Vagina (tissue), 2 donors: ENCODE data around the gene COL18A1. TPM values are rescaled to one million over a fixed set of nuclear protein-coding genes. Genes with fewer than 3 reads are reported as not detected.

Experiments
- DNase-seq, 2 donors: peaks; one replicate each; pipeline ENCODE4 v3.0.0-alpha.2; 2017; ENCODE audit errors: extremely low spot score in 2 of 2
- H3K27ac ChIP-seq: fragments of 200-600 bp; sonication (generic); one replicate; pipeline ENCODE4 v1.5.1; 2019
- H3K27me3 ChIP-seq: fragments of 200-600 bp; sonication (generic); one replicate; pipeline ENCODE4 v1.5.1; 2019
- H3K36me3 ChIP-seq, 2 donors: fragments of 200-600 bp; sonication (generic); one replicate each; pipeline ENCODE4 v1.5.1; 2017 to 2019
- H3K4me1 ChIP-seq: fragments of 200-600 bp; sonication (generic); one replicate; pipeline ENCODE4 v1.5.1; 2019
- H3K4me3 ChIP-seq, 2 donors: fragments of 200-600 bp; sonication (generic); 1 replicate in 1 of 2; 2 replicates in 1 of 2; pipeline ENCODE4 v1.5.1; 2016 to 2019
- H3K9me3 ChIP-seq: fragments of 200-600 bp; sonication (generic); one replicate; pipeline ENCODE4 v1.5.1; 2019
- POLR2A ChIP-seq, 2 donors: fragments of 450-650 bp; IDR thresholded peaks; one replicate each; pipeline ENCODE4 v1.6.1; 2017; ENCODE audit warnings: antibody characterized with exemption in 2 of 2, mild to moderate bottlenecking in 2 of 2, moderate library complexity in 2 of 2
- POLR2AphosphoS5 ChIP-seq, 2 donors: sonication (generic); formaldehyde crosslinking; IDR thresholded peaks; one replicate each; pipeline ENCODE4 v1.9.0; 2017; ENCODE audit warnings: antibody characterized with exemption in 2 of 2, mild to moderate bottlenecking in 2 of 2, low read depth in 1 of 2; ENCODE audit not compliant: insufficient read depth in 1 of 2
- intact Hi-C: fragments of 100-400 bp; cut with DNase I; formaldehyde crosslinking; loops from one replicate; pipeline ENCODE4 v1.15.1; 2023
- total RNA-seq: library from RNA; depleted of rRNA; stranded (reverse); fragments of >200 nt; gene quantifications from one replicate; pipeline ENCODE4 v1.2.3, GENCODE V29; 2016
- TF ChIP-seq, protein P1 (sequence below), 3 experiments: fragments of 450-650 bp in 2 of 3; fragments of 200-600 bp in 1 of 3; sonication (generic) in 1 of 3; IDR thresholded peaks; one replicate each; pipeline ENCODE4 v1.5.1; 2017 to 2019; ENCODE audit warnings: antibody characterized with exemption in 3 of 3, mild to moderate bottlenecking in 2 of 3, moderate library complexity in 2 of 3

The COL18A1 gene
- total RNA-seq, 1 donor from 2014 or later, result 86.7 TPM

DNA sequence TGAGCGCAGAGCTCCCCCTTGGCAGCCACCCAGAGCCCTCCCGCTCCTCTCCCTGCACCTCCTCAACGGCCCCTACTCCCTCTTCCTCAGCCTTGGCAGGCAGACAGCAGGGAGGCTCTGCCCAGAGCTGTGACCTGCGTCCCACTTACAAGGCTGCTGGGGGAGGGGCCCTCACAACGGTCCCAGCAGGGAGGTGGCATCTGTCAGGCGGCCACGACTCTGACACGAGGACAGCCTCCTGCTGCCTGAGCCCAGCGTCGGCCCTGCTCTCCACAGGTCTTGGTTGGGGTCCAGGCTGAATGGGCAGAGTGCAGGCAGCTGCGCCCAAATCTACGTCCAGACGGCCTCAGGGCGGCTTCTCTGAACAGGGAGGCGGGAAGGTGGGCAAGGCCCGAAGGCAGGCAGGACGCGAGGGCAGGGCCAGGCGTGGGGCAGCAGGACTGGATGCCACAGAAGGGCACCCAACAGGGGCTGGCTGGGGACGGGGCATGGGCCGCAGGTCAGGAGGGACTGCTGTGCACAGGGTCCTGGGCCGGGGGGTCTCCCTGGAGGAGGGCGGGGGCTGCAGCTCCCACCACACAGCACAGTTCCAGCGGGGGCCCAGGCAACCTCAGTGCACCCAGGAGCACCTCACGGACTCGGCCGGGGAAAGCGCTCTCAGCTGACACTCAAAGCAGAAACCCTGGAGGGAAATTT lies 129.8 kb downstream of the COL18A1 start:
- H3K9me3 ChIP-seq, result no peaks in the 10 kb centered on the region
- H3K4me3 ChIP-seq, result no peak overlapping the region
- H3K4me1 ChIP-seq, result no peaks in the 10 kb centered on the region
- DNase-seq, result no peak
- no peak overlapping the region for H3K27ac ChIP-seq
- intact Hi-C loops, result no loop called here
- H3K36me3 ChIP-seq, result no peaks in the 10 kb centered on the region
- TF ChIP-seq POLR2A (IDR thresholded peaks at IDR 0.05) (no peak), POLR2AphosphoS5 (IDR thresholded peaks at IDR 0.05; ENCODE audit: insufficient read depth in 1 of 2, low read depth in 1 of 2) (no peak)
- TF ChIP-seq, protein P1, sequence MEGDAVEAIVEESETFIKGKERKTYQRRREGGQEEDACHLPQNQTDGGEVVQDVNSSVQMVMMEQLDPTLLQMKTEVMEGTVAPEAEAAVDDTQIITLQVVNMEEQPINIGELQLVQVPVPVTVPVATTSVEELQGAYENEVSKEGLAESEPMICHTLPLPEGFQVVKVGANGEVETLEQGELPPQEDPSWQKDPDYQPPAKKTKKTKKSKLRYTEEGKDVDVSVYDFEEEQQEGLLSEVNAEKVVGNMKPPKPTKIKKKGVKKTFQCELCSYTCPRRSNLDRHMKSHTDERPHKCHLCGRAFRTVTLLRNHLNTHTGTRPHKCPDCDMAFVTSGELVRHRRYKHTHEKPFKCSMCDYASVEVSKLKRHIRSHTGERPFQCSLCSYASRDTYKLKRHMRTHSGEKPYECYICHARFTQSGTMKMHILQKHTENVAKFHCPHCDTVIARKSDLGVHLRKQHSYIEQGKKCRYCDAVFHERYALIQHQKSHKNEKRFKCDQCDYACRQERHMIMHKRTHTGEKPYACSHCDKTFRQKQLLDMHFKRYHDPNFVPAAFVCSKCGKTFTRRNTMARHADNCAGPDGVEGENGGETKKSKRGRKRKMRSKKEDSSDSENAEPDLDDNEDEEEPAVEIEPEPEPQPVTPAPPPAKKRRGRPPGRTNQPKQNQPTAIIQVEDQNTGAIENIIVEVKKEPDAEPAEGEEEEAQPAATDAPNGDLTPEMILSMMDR (IDR thresholded peaks at IDR 0.05), result no peak
- no peaks in the 10 kb centered on the region for H3K27me3 ChIP-seq

DNA sequence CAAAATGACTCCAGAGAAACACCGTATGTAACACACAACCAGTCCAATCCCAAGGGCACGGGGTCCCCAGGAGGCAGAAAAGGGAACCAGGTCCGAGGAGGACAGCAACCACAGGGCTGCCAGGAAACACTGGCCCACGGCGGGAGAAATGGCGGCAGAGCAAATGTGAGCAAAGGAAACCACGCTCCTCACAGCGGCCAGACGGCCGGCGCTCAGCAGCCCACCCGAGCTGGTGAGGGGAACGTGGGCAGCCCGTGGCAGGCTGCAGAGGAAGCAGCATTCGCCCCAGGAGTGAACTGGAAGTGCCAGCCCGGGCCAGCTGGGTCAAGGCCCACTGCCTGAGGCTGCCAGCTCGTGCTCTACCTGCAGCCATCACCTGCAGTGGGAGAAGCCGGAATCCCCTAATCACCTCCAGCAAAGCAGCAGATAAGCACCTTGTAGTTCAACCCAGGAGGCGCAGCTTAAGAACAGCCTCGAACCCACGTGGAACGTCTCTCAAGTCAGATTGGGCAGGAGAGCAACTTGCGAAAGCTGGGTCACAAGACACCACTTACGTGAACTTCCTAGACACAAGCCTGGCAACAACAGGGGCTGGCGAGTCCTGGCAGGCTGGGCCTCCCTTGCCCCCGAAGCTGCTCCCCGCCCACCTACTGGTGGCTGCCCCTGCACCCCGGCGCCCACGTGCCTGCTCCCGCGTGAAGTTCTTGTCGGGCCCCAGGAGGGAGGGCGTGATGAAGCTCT lies 130.5 kb downstream of the COL18A1 start:
- Histone ChIP-seq H3K27me3 (no peaks in the 10 kb centered on the region), H3K4me3 (no peak overlapping the region), H3K9me3 (no peaks in the 10 kb centered on the region), H3K4me1 (no peaks in the 10 kb centered on the region), H3K27ac (no peak overlapping the region), H3K36me3 (no peaks in the 10 kb centered on the region)
- DNase-seq, result no peak
- TF ChIP-seq POLR2A (IDR thresholded peaks at IDR 0.05) (no peak), POLR2AphosphoS5 (IDR thresholded peaks at IDR 0.05; ENCODE audit: insufficient read depth in 1 of 2, low read depth in 1 of 2) (no peak)
- TF ChIP-seq, protein P1 (IDR thresholded peaks at IDR 0.05), result no peak
- intact Hi-C loops, result no loop called here

DNA sequence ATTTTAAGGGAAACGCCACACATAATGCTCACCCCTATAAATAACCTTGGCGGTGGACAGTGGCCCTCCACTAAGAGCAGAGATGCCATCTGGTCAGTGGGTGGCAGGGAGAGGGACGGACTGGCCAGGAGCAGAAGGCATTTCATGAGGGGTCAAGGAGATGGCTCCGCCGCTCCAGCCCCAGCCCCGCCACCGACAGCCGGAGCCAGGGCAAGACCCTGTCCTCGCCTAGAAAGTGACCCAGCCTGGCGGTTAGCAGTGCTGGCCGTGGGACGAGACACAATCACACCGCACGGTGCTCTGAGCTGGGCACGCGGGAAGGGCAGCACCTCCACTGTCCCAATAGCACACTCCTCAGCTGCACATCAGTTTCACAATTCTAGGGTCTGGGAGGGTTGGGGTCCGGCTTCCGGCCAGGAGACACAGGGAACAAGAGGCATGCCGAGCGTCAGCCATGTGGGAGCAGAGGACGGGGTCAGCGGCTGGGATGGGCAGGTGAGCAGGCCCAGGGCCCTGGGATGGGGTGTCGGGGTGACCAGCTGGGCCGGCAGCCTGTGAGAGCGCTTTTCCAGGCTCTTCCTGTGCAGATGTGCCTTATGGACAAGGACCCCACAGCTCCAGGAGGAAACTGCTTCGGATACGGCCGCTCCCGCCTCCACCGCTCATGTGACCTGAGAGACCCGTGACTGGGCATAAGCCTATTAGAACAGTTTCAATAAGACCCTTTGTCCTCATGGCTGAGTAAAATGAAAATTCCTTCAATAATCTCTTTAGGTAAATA lies 131.5 kb downstream of the COL18A1 start:
- no peak overlapping the region for H3K4me3 ChIP-seq
- H3K27me3 ChIP-seq, result no peaks in the 10 kb centered on the region
- peaks cover 5% of the 10 kb centered on the region for H3K4me1 ChIP-seq
- no peaks in the 10 kb centered on the region for H3K9me3 ChIP-seq
- TF ChIP-seq POLR2AphosphoS5 (IDR thresholded peaks at IDR 0.05; ENCODE audit: insufficient read depth in 1 of 2, low read depth in 1 of 2) (no peak), POLR2A (IDR thresholded peaks at IDR 0.05) (no peak)
- TF ChIP-seq, protein P1 (IDR thresholded peaks at IDR 0.05), result no peak
- H3K36me3 ChIP-seq, result no peaks in the 10 kb centered on the region
- intact Hi-C loops, result no loop called here
- no peak overlapping the region for H3K27ac ChIP-seq
- no peak for DNase-seq

DNA sequence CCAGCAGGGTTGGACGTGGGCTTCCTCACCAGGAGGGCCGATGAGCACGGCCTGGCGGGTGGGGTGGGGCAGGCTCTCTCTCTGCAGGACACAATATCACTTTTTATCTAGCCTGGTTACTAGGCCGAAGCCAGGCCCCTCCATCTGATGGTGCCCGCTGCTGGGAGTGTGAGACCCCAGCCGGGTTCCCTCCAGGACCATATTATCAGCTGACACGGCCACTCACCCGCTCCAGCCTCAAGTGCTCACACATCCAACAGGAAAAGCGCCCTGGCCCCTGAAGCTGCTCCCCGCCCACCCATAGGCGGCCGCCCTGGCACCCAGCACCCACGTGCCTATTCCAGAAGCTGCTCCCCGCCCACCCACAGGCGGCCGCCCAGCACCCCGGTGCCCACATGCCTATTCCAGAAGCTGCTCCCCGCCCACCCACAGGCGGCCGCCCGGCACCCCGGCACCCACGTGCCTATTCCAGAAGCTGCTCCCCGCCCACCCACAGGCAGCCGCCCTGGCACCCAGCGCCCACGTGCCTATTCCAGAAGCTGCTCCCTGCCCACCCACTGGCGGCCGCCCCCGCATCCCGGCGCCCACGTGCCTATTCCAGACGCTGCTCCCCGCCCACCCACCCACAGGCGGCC lies 132.3 kb downstream of the COL18A1 start:
- Histone ChIP-seq H3K9me3 (no peaks in the 10 kb centered on the region), H3K27ac (no peak overlapping the region), H3K36me3 (no peaks in the 10 kb centered on the region), H3K4me3 (no peak overlapping the region), H3K27me3 (no peaks in the 10 kb centered on the region), H3K4me1 (peaks cover 5% of the 10 kb centered on the region)
- DNase-seq, result no peak
- intact Hi-C loops, result no loop called here
- no peak for TF ChIP-seq POLR2AphosphoS5 (IDR thresholded peaks at IDR 0.05; ENCODE audit: insufficient read depth in 1 of 2, low read depth in 1 of 2)
- TF ChIP-seq, protein P1 (IDR thresholded peaks at IDR 0.05), result no peak
- TF ChIP-seq POLR2A (IDR thresholded peaks at IDR 0.05), result no peak
